Tibial nerve (tissue), 4 donors: ENCODE data around the gene SERPINB4.
"Not testable (repeated sequence)": the region's sequence is repeated elsewhere in the genome, so short reads cannot be mapped to it uniquely, and the experiment has no call there.

Source experiments
- CTCF ChIP-seq, 5 experiments: fragments of 200-600 bp in 3 of 5; fragments of 450-650 bp in 2 of 5; sonication (generic) in 3 of 5; IDR thresholded peaks; one replicate each; pipeline ENCODE4 v1.5.1; 2016 to 2019; ENCODE audit warnings: antibody characterized with exemption in 5 of 5, mild to moderate bottlenecking in 3 of 5, moderate library complexity in 2 of 5
- EP300 ChIP-seq, 2 donors: sonication (generic); formaldehyde crosslinking; IDR thresholded peaks; one replicate each; pipeline ENCODE4 v1.6.1; 2017; ENCODE audit warnings: antibody characterized with exemption in 2 of 2, mild to moderate bottlenecking in 1 of 2
- POLR2A ChIP-seq, 2 donors: fragments of 450-650 bp; IDR thresholded peaks; one replicate each; pipeline ENCODE4 v1.6.1; 2017; ENCODE audit warnings: antibody characterized with exemption in 2 of 2, mild to moderate bottlenecking in 2 of 2, moderate library complexity in 2 of 2

GRCh38 chr18:63641157-63641680 is 2.8 kb downstream of the SERPINB4 start:
- TF ChIP-seq CTCF, POLR2A, EP300 (IDR thresholded peaks at IDR 0.05): not testable (repeated sequence)
